Inflammatory macrophage treated with lipopolysaccharide for 4 hours (primary cell): ENCODE results near the gene STUM.
A peak's percentile ranks its signal among the peaks of the same experiment; 100 is the strongest.
"Not testable (repeated sequence)": the region's sequence is repeated elsewhere in the genome, so short reads cannot be mapped to it uniquely, and the experiment has no call there.

Experiments used
- DNase-seq: peaks from one replicate; pipeline ENCODE4 v3.0.0-alpha.2; 2020

The STUM gene

GRCh38 chr1:226606311-226607267 is 58.0 kb downstream of the STUM start:
- DNase-seq: no peak

DNA sequence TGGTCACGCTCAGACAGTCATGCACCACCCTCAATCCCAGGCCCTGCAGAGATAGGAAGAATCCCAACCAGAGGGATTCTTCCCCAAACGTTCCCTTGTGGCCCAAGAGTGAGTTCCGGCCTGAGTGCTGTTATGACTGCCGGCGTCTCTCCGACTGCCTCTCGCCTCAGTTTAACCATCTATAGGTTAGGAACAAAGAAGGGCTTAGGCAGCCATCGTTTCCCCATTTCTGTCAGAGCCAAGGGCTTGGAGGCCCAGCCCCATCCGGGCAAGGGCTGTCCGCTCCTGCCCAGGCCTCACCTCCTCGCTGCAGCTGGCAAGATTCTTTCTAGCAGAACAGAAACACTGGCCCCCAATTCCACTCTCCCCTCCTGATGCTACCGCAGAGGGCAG is 58.7 kb downstream of the STUM start:
- DNase-seq: no peak

DNA sequence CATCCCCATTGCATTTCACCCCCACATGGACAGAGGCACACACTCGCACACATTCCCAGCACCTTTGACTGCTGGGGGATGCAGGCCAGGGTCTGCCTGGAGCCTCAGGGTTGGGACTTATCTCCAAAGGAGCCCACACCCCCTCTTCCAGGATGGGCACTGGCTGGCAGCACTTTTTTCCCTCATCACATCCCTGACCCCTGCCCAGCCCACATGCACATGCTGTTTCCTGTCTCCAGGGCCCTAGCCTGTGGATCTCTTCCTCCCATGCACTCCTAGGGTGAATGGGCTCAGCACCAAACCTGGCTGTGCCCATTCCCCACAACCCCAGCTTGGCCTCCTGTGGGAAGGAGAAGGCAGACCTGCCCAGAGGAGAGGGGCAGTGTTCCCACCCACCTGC is 59.3 kb downstream of the STUM start:
- no peak for DNase-seq

DNA sequence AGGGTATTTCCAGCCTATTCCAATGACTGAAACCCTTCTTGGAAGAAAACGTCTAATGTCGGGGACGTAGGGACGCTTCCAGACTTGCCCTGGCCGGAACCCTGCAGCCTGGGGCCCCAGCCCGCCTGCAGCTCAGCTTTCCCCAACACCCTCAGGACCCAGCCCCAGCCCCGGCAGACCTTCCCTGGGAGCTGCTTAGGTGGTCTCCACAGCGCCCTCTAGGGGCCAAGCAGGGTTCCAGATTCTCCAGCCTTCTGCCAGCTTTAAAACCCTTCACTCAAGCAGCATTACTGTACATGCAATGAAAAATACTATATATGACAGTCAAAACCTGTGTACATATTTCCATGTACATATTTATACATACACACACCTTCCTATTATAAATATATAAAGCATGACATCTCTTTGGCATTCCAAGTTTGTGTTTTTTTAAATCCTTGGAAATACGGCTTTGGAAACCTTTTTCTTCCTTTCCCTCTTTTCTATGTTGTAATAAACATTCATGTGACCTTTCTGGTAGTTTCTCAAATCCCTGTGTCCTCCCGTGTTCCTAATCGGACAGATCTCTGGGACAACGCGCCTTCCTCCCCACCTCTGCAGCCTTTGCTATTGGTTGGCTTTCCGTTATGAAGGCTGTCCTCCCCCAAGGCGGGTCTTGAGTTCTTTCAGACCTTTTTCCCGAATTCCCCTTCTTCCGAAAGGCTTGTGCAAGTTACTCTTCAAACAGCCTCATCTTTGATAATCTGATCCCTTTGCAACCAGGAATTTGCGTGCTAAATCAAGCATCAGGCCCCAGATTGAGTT is 60.3 kb downstream of the STUM start:
- DNase-seq: peak; percentile 64

DNA sequence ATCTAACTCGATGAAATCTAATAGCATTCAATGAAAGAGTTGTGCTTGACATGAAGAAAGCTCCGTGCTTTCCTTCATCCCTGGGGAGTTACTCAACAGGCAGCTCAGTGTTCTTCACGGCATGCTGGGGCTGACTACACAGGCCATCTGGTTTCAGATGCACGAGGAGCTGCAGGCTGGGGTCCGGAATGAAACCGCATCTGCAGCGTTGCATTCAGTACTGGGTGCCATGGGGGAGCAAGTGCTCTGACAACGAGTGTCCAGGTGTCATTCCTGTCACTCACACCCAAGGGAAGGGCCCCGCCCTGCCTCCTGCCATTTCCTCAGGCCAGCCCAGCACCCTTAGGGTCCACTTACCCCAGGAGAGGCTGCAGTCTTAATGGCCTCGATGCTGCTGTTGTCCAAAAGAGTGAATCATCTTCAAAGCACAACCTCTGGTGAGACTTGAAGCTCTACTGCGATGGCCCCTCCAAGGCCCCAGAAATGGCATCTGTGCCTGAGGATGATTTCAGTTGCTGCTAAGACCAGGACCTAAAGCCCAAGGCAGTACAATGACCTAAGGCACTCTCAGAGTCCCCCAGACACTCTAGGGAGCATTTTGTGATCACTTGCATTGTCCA is 61.4 kb downstream of the STUM start:
- no peak for DNase-seq

DNA sequence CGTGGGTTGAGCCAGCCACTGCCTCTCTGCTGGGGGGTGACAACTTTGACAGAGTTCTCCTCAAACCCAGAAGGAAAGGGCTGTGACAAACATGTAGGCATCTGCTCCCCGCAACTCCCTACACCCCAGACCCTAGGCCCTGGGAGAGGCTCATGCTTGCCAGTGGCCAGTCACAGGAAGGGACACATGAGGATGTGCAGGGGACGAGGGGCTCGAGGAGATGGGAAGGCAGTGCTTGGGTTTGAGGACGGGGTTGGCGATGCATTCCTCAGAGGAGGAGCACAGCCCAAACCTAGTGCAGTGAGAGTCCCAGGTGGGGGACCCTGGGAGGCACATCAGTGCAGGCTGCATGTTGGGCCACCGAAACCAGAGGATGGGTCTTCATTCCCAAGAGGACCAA is 62.1 kb downstream of the STUM start:
- no peak for DNase-seq

DNA sequence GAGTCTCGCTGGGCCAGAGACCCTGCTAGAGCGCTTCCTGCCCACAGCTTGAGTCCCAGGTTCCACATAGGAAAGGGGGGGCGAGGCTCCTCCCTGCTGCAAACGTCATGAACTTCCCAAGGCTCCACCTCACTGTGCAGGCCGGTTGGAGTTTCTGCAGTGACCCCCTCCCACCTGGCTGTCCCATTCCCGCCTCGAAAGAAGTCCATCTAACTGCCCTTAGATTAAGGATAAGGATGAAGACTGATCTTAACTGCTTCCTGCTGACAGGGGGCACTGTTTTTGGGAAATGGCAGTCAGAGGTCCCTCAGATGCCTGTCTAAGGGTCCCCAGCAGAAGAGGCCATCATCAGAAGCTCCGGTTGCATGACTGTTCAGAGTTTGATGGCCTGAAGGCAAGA is 62.7 kb downstream of the STUM start:
- no peak for DNase-seq

DNA sequence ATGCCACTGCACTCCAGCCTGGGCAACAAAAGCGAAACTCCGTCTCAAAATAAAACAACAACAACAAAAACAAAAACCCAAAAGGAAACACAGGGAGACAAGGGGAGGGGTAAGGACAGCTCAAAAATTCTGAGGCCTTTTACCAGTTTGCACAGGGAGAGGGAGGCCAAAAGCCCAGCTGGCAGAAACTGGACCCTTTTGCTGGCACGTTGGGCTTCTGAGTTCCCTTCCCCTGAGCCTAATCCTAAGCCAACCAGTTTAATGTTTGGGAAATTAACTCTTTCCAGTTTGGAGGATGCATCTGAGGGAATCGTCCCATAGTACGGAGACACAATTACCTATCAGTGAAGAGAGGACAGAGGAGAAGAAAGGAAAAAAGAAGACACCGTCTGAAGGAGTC is 63.4 kb downstream of the STUM start:
- not testable (repeated sequence) for DNase-seq

DNA sequence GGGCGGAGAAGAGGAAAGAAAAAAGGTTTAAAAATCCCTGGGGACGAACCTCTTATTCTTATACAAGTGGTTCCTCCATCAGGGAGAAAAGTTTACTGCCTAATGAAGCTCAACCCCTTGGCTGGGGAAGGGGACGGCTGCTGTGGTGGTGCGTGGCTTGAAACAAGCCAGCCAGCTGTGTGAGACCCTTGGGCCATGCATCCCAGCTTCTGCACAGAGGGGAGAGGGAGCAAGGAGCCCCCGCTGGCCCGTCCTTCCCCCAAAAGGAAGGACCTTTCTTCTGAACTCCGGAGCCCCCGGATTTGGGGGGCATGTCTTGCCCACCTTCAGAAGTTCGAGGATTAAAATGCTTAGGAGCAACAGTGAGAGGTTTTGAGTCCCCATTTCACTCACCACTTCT is 67.3 kb downstream of the STUM start:
- no peak for DNase-seq

- no peak for DNase-seq
These were observed 68.1 kb downstream of the STUM start for GRCh38 chr1:226616636-226617035.

DNA sequence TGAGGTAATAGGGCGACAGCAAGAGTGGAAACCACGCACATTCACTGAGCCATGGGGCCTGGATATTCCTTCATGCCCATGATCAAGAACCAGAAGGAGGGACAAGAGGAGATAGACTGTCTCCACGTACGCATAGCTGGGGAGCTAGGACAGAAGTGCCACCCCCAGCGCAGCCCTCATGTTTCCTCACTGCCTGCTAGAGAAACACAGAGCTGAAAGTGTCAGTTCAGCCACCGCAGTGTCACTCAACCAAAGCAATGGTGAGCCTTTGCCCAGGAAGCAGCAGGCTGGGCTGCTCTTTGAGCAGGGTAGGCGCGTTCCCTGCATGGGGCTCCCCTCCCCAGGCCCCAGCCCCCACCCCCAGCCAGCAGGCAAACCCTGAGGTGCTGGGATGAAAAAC is 68.5 kb downstream of the STUM start:
- no peak for DNase-seq

DNA sequence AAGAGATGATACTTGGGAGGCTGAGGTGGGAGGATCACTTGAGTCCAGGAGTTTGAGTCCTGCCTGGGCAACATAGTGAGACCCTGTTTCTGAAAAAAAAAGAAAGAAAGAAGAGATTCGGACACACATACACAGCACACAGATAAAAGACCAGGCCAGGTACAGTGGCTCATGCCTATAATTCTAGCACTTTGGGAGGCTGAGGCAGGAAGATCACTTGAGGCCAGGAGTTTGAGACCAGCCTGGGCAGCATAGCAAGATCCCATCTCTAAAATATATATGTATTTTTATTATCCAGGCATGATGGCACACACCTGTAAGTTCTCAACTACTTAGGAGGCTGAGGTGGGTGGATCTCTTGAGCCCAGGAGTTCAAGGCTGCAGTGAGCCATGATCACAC is 69.2 kb downstream of the STUM start:
- DNase-seq: not testable (repeated sequence)

- DNase-seq: no peak
These were observed 69.8 kb downstream of the STUM start for GRCh38 chr1:226618380-226618779.

DNA sequence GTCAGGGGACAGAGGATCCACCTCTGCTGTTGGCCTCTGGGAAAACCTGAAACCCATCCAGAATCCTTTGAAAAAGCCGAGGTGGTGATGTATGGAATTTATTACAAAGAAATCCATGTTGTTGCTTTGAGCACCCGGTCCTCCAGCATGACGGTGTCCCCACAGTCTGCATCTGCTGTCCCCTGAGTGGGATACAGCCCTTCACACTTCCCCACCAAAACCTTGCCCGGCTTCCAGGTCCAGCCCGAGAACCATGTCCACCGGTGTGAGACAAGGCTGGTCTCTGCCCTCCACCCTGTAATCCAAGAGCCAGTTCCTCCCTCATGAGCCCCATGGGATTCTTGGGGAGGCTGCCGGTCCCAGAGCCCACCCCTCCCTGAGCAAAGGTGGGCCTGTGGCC is 70.5 kb downstream of the STUM start:
- DNase-seq: no peak

GRCh38 chr1:226622012-226622411 is 73.4 kb downstream of the STUM start:
- no peak for DNase-seq

- no peak for DNase-seq
These were observed 76.0 kb downstream of the STUM start for GRCh38 chr1:226624526-226624925.

- no peak for DNase-seq
These were observed 76.8 kb downstream of the STUM start for GRCh38 chr1:226625326-226625725.

DNA sequence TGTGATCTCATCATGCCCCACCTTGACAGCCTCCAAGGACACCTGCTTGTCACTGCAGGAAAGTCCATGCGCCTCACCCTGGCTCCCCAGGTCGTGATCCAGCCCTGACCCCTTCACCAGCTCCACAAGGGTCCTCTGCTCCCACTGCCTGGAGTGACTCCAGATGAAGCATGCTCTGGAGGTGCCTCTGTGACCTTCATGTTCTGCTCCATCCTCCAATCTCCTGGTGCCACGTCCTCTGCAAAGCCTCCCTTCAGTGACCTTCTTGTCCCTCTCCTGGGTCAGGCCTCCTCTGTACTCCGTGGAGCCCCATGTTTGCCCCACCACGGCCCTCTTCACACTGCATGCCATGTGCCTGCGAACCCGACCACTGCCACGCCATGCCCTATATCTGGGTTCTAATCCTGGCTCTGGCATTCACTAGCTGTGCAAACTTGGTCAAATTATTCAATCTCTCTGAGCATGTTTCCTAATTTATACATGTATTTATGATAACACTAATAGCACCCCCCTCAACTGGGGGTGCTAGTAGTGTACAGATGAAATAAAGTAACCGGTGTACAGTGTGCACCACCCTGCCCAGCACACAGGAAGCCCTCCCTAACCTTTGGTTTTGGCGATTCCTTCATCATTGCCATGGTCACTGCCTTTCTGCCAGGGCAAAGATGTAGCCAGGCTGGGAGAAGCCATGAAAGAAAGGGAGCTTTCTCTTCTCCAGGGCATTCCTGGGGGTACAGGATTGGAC is 77.4 kb downstream of the STUM start:
- no peak for DNase-seq

GRCh38 chr1:226626577-226626956 is 78.0 kb downstream of the STUM start:
- peak; percentile 93 for DNase-seq

DNA sequence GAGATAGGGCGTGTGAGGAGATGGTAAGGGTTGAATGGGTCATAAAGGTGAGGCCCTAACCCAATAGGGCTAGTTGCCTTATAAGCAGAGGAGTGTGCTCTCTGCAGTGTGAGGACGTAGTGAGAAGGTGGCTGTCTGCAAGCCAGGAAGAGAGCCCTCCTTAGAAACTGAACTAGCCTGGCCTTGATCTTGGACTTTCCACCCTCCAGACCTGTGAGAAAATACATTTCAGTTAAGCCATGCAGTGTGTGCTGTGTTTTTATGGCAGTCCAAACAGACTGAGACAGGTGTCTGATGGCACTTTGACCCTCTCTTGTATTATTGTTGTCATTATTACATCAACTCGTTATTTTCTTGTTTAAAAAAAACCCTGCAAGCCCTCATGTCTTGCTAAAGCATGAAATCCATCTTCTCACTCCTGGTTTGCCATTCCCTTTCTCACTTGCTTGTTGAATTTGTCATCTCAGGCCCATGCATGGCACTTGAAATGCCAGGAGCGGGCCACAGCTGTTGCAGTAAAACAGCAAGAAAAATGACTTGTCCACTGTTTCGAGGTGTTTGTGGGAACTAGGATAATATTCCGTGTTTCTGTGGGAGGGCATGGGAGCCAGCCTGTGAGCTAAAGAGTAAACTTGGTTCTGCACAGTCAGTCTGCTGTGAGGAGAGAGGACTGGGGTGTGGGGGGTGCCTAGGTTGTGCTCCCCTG is 78.6 kb downstream of the STUM start:
- no peak for DNase-seq

DNA sequence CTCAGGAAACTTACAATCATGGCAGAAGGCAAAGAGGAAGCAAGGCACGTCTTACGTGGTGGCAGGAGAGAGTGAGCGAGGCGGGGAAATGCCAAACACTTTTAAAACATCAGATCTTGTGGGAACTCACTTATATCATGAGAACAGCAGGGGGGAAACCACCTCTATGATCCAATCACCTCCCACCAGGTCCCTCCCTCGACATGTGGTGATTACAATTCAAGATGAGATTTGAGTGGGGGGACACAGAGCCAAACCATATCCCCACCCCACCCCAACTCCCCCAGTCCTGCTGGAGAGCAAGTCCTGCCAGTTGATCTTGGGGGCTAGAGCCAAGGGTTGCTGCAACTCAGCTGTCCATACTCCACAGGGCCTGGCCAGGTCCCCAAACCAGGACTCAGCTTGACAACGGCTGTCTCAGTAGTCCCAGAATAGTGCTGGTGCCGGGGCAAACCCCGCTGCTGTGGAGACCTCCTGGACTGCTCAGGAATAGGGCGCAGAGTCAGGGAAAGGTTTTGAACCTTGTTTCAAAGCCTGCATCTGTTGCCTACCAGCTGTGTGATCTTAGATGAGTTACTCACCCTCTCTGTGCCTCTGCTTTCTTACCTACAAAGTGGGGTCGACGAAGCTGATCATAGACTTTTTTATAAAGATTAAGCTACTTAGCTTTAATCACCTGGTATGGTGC is 79.5 kb downstream of the STUM start:
- DNase-seq: peak; percentile 91
